NCI-H128 (cell line): ENCODE data around the gene LSAMP.
"Not testable (repeated sequence)": the region's sequence is repeated elsewhere in the genome, so short reads cannot be mapped to it uniquely, and the experiment has no call there.

Source experiments
- DNase-seq: peaks from one replicate; lab custom pipeline; 2025; ENCODE audit not compliant: unreplicated experiment; lab: John Stamatoyannopoulos, UW

LSAMP gene

GRCh38 chr3:115783938-115784738, 661.1 kb downstream of the LSAMP start:
- peak; percentile 83 for DNase-seq

DNA sequence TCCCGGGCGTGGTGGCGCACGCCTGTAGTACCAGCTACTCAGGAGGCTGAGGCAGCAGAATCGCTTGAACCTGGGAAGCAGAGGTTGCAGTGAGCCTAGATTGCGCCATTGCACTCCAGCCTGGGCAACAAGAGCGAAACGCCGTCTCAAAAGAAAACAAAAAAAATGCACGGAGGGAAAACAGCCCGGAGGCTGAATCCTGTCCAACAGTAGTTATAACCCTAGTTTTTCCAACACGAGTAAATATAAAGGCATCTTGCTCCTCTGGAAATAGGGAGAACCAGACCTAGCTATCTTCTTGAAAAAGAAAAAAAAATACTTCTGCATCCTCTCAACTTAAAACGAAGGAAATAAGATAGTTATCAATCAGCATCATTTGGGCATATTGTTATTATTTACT, 661.9 kb downstream of the LSAMP start:
- DNase-seq, result not testable (repeated sequence)

DNA sequence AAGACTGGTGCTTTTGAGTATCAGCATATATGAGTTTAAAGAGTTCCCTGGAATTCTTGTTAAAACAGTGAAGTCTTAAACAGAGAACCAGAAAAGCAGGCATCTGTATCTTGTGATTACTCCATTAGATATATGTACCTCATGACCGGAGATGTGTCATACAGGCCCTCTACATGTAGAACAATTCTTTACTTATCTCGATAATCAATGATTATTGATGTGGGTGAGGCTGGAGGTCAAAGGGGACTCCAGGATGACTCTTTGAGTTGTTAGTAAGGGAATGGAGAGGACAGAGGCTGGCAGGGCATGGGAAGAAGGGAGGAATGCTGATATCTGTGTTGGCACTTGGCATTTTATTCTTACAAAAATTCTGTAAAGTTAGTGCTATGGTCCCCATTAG, 666.3 kb downstream of the LSAMP start:
- DNase-seq, result no peak

GRCh38 chr3:115772951-115773350, 672.3 kb downstream of the LSAMP start:
- no peak for DNase-seq

DNA sequence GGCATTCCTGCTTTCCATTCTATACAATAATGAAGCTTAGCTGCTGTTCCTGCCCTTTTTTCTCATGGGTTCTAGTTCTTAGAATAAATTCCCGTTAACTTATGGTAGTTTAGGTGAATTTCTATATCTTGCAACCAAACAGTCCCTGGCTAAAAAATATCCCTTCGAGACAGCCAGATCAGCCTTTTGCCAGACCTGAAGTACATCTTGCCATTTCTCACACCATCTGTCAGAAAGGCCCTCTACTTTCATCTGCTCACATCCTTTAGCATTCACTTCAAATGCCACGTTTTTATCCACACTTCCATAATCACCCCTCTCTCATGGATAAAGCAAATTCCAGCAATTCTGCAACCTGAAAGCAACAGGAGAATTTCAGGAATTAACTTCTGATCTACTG, 676.6 kb downstream of the LSAMP start:
- no peak for DNase-seq

DNA sequence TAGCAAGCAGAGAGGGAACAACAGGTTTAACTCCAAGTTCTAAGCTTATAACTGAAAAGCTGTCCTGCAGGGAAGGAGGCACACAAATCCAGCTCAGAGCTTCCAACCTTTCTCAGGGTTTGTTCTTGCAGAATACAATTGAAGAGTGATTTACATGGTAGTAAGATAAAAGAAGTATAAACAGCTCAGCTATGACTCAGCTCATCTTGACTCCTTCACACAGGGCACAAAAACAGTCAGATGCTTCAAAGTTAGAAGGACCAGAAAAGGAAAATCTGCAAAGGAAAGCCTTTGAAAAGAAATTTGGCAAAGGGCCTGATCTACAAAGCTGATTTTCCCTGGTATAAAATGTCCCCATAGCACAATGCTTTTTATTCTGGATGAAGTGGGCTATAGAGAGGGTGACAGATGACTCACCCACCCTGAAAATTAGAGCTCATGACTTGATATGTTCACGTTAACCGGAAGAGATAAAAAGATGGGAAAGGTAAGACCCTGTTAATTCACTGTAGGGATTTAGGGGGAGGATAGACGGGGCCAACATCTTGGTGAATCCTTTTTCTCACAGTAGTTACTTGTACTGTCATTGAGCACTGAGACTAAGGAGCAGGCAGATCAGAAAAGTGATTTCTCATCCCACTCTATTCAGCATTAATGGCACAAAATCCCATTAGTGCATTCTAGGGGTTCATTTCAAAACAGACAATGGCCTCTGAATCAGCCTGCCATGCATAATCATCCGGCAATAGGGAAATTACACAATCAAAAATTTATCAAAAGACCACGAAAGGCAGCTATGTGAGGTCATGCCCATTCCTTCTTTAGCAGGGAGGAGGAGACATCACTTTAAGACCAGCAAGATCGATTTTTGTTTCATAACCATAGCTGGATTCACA, 678.5 kb downstream of the LSAMP start:
- no peak for DNase-seq

DNA sequence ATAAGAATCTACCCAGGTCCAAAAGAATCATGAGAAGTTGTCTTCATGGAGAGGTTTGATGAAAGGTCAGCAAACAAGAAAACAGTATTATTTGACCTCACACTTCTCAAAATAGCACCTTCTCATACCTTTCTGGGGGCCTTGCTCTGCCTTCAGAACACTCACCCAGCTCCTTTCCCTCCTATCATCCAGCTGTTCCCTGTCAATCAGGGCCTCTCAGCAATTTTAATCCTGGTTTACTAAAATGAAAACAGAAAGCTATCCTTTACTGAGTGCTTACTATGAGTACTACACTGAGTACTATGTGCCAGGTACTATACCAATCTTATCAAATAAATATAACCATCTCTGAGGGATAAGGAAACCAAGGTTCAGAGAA, 683.4 kb downstream of the LSAMP start:
- no peak for DNase-seq

DNA sequence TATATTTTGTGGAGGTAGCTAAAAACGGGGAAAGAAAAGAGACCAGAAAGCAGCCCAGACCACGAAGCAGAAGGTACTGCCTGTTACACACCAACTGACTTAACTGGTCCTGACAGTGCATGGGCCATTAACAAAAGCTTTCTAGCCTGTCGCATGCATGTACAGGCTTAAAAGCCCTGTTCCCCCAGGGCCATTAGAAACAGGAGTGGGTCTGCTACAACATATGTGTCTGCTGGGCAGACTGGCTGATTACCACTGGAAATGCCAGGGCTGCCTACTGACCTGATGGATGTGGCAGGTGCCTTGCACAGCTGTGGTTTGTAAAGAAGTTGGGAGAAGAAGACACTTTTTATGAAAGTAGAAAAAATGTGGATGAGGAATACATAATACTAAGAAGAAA, 684.6 kb downstream of the LSAMP start:
- DNase-seq, result no peak

- DNase-seq, result no peak
These were observed 687.1 kb downstream of the LSAMP start for GRCh38 chr3:115758076-115758763.

DNA sequence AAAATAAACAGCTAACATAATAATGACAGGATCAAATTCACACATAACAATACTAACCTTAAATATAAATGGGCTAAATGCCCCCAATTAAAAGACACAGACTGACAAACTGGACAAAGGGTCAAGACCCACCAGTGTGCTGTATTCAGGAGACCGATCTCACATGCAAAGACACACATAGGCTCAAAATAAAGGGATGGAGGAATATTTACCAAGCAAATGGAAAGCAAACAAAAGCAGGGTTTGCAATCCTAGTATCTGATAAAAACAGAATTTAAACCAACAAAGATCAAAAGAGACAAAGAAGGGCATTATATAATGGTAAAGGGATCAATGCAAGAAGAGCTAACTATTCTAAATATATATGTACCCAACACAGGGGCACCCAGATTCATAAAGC, 692.3 kb downstream of the LSAMP start:
- DNase-seq, result not testable (repeated sequence)
